Activated CD8-positive, alpha-beta T cell treated with anti-CD3 and anti-CD28 coated beads for 36 hours (primary cell): ENCODE results near the gene CCNA1. TPM values are rescaled to one million over a fixed set of nuclear protein-coding genes. Genes with fewer than 3 reads are reported as not detected.

Experiments
- ATAC-seq: fragments of 200-7000 bp; cut with Tn5 transposase; one replicate; pipeline ENCODE4 v1.10.0; 2021; ENCODE audit warnings: mild to moderate bottlenecking, moderate library complexity
- CTCF ChIA-PET: fragments of 350-600 bp; sonication (Branson Sonifier 250); formaldehyde crosslinking; loops from one replicate; lab custom pipeline; 2021; ENCODE audit warnings: antibody characterized with exemption; lab: Charles Lee
- POLR2A ChIA-PET: fragments of 350-600 bp; sonication (Branson Sonifier 250); formaldehyde crosslinking; loops from one replicate; lab custom pipeline; 2021; ENCODE audit warnings: antibody characterized with exemption; lab: Charles Lee
- DNase-seq: peaks from one replicate; pipeline ENCODE4 v3.0.0-alpha.2; 2020
- H3K27ac Mint-ChIP-seq: one replicate; pipeline ENCODE4 v1.8.0; 2021; ENCODE audit warnings: mild to moderate bottlenecking, mixed read lengths
- H3K27me3 Mint-ChIP-seq: one replicate; pipeline ENCODE4 v1.8.0; 2021; ENCODE audit warnings: mixed read lengths
- H3K36me3 Mint-ChIP-seq: one replicate; pipeline ENCODE4 v1.8.0; 2021; ENCODE audit warnings: low read depth, mixed read lengths
- H3K4me1 Mint-ChIP-seq: one replicate; pipeline ENCODE4 v1.8.0; 2021; ENCODE audit warnings: low read depth, mixed read lengths
- H3K4me3 Mint-ChIP-seq: one replicate; pipeline ENCODE4 v1.8.0; 2021; ENCODE audit warnings: mild to moderate bottlenecking, moderate library complexity, mixed read lengths
- H3K9me3 Mint-ChIP-seq: one replicate; pipeline ENCODE4 v1.8.0; 2021; ENCODE audit warnings: mixed read lengths
- intact Hi-C: fragments of 100-400 bp; cut with micrococcal nuclease; formaldehyde crosslinking; loops from one replicate; pipeline ENCODE4 v1.10.0; 2022
- total RNA-seq, 2 experiments: library from RNA; stranded (reverse); gene quantifications; one replicate each; pipeline ENCODE4 v1.2.3, GENCODE V29; 2021
- TF ChIP-seq, protein P1 (sequence below): fragments of 200-600 bp; IDR thresholded peaks from one replicate; pipeline ENCODE4 v1.8.0; 2022; ENCODE audit warnings: antibody characterized with exemption, mild to moderate bottlenecking

CCNA1 gene
- total RNA-seq, 2 experiments from 2014 or later = not detected

DNA sequence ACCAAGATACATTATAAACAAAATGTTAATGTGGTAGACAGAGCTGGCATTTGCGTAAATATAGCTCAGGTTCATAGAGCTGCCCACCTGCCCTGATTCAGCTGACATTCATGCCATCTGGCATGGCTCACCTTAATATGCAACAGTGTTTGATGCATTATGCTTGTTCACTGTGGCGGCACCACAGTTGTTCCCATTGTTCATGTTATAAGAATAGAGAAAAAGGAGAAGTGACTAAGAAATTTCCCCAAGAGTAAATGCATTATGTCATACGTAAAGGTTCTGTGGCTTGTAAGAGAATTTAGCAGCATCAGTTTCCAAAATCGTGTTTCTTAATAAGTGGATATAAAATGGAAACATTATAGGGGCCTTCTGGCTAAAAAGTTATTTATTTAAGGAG, 4.5 kb downstream of the CCNA1 start:
- Mint-ChIP-seq H3K27ac (no peak overlapping the region), H3K27me3 (peaks cover 30% of the 10 kb centered on the region), H3K4me1 (peaks cover 14% of the 10 kb centered on the region), H3K36me3 (no peaks in the 10 kb centered on the region), H3K4me3 (no peak overlapping the region), H3K9me3 (no peaks in the 10 kb centered on the region)
- POLR2A ChIA-PET = no interaction called here
- no peak for DNase-seq
- ATAC-seq = no peak
- TF ChIP-seq, protein P1, sequence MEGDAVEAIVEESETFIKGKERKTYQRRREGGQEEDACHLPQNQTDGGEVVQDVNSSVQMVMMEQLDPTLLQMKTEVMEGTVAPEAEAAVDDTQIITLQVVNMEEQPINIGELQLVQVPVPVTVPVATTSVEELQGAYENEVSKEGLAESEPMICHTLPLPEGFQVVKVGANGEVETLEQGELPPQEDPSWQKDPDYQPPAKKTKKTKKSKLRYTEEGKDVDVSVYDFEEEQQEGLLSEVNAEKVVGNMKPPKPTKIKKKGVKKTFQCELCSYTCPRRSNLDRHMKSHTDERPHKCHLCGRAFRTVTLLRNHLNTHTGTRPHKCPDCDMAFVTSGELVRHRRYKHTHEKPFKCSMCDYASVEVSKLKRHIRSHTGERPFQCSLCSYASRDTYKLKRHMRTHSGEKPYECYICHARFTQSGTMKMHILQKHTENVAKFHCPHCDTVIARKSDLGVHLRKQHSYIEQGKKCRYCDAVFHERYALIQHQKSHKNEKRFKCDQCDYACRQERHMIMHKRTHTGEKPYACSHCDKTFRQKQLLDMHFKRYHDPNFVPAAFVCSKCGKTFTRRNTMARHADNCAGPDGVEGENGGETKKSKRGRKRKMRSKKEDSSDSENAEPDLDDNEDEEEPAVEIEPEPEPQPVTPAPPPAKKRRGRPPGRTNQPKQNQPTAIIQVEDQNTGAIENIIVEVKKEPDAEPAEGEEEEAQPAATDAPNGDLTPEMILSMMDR = no peak
- intact Hi-C loops = no loop called here
- CTCF ChIA-PET = no interaction called here

DNA sequence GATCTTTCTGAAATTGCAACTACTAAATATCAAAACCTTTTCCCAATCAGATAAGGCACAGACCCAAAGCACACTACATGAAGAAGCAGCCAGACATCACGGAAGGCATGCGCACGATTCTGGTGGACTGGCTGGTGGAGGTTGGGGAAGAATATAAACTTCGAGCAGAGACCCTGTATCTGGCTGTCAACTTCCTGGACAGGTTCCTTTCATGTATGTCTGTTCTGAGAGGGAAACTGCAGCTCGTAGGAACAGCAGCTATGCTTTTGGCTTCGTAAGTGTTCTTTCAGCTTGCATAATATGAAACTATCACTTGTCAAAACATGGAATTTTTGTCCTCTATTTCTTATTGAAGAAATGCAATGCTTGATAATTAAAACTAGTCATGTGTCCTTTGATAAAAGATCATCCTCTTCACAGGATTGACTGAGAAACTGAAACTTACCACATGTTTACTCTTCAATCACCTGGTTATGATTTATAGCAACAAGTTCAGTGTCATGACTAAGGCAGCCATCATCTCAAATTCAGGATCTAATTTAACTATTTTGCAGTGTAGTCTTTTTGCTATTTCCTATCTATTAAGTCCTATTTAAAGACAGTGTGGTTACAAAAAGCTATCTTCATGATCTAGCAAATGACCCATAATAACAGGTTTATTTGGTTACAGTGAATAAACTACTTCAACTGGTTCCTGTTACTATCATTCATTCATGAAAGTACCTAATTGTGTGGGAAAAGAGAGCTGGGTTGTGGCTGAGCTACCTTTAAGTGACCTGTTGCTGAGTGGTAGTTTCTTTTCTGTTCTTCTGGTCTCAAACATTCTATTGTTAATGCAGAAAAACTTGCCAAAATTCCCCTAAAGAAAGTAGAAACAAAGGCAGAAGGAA, 6.5 kb downstream of the CCNA1 start:
- Mint-ChIP-seq H3K4me3 (no peak overlapping the region), H3K9me3 (no peaks in the 10 kb centered on the region), H3K27me3 (peaks cover 16% of the 10 kb centered on the region), H3K36me3 (no peaks in the 10 kb centered on the region), H3K27ac (no peak overlapping the region), H3K4me1 (peaks cover 11% of the 10 kb centered on the region)
- TF ChIP-seq, protein P1 = no peak
- ChIA-PET CTCF (interaction anchor here (1.1 to 1.7 kb wide), 2 partner anchors 20 to 92 kb away, joined by 4 to 6 read pairs; no protein-coding TSS in a partner anchor), POLR2A (interaction anchor here (0.7 kb wide), 1 partner anchor 9 kb away, joined by 3 read pairs; no protein-coding TSS in a partner anchor)
- DNase-seq (no peak), ATAC-seq (no peak)
- intact Hi-C loops = no loop called here

DNA sequence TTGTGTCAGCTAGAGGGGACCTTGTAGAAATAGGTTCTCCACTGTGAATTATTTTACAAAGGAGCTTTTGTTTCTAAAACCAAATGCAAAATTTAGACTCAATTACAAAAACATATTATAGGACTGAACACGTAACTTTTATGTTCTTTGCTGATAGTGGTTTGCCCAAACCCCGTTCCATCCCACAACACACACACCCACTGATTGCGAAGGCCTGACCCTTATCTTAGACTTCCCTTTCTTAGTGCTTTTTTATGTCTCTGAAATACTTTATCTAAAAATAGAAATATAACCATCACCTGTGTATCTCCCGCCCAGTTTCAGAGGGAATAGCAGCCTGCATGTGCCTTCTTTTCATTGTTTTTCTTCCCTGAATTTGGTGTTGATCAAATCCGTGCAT, 13.0 kb downstream of the CCNA1 start:
- POLR2A ChIA-PET = no interaction called here
- Mint-ChIP-seq H3K36me3 (no peaks in the 10 kb centered on the region), H3K27ac (no peak overlapping the region), H3K27me3 (peaks cover 7% of the 10 kb centered on the region), H3K4me3 (no peak overlapping the region), H3K4me1 (no peaks in the 10 kb centered on the region), H3K9me3 (no peaks in the 10 kb centered on the region)
- intact Hi-C loops = no loop called here
- ATAC-seq = no peak
- TF ChIP-seq, protein P1 = no peak
- DNase-seq = no peak
- CTCF ChIA-PET = interaction anchor here (1.3 kb wide), 1 partner anchor 163 kb away, joined by 3 read pairs; no protein-coding TSS in a partner anchor

DNA sequence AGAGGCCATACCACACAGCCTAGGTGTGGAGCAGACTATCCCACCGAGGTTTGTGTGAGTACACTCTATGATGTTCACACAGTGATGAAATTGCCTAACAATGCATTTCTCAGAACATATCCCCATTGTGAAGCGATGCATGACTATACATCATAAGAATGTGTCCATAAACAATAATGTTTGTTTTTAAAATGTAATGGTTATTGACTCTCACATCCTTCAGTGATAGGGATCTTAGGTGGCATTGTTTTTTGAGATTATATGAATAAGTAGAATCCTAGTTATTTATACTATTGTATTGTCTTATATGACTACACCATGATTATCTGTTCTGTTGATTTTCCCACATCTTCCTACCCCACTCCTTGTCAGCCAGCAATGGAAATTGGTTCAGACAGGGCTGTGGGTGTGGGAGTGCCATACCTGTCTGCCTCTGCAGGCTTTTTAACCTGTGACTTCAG, 13.6 kb downstream of the CCNA1 start:
- intact Hi-C loops = no loop called here

More for the DNA sequence above, 13.6 kb downstream of the CCNA1 start:
- ChIA-PET CTCF (no interaction called here), POLR2A (no interaction called here)
- ATAC-seq = no peak
- H3K27ac Mint-ChIP-seq = no peak overlapping the region
- DNase-seq = no peak
- peaks cover 10% of the 10 kb centered on the region for H3K27me3 Mint-ChIP-seq
- H3K4me3 Mint-ChIP-seq = no peak overlapping the region
- no peaks in the 10 kb centered on the region for H3K36me3 Mint-ChIP-seq
- TF ChIP-seq, protein P1 = no peak
- no peaks in the 10 kb centered on the region for H3K9me3 Mint-ChIP-seq
- no peaks in the 10 kb centered on the region for H3K4me1 Mint-ChIP-seq
